ENCODE data around the gene GLB1L. TPM values are rescaled to one million over a fixed set of nuclear protein-coding genes. Genes with fewer than 3 reads are reported as not detected.

The GLB1L gene
- total and polyA plus RNA-seq, 8 donors = 0.58 to 31.4 (median 3.1) TPM; not detected in 1

DNA sequence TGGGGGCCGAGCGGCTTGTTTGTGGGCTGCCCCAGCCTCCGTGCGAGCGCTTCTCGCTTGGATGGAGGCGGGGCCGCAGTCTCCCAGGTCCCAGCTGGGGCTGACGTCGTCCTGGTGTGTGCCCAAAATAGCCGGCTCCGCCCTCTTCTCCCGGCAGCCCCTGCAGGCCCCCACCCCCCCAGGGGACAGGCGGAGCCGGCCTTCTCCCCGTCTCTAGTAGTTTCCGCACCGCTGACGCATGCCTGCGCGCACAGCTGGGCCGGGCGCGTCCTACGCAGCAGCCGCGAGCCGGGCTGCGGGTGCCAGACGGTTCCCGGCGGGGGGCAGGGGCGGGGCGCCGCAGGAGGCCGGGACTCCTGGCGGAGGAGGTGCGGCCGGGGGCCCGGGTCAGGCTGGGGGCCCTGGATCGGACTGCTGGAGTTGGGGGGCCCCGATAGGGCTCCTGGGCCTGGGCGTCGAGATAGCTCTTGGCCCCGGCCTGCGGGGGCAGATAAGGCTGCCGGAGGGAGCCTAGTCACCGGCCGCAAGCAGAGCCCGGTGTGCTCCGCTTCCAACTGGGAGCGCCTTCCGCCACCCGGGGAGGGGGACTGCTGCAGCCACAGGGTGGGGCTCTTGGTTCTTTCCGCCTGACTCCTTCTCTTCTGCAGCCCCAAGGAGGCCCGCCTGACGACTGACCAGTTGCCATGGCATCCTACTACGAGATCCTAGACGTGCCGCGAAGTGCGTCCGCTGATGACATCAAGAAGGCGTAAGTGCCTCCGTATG, 34.1 kb upstream of the GLB1L start, which contains the start of gene DNAJB2:
TSS of gene DNAJB2 (plus strand) at position 216 of the 765 bp plus-strand sequence. CDS start at position 684, 468 bp downstream.
- 0 to 1% (median 0%) methylated on average over 36 to 65 of the region's 65 CpGs for WGBS, 5 donors
- peak; percentile 96 to 99 (median 98) for TF ChIP-seq POLR2AphosphoS5 (IDR thresholded peaks at IDR 0.05)
- TF ChIP-seq, protein P1, sequence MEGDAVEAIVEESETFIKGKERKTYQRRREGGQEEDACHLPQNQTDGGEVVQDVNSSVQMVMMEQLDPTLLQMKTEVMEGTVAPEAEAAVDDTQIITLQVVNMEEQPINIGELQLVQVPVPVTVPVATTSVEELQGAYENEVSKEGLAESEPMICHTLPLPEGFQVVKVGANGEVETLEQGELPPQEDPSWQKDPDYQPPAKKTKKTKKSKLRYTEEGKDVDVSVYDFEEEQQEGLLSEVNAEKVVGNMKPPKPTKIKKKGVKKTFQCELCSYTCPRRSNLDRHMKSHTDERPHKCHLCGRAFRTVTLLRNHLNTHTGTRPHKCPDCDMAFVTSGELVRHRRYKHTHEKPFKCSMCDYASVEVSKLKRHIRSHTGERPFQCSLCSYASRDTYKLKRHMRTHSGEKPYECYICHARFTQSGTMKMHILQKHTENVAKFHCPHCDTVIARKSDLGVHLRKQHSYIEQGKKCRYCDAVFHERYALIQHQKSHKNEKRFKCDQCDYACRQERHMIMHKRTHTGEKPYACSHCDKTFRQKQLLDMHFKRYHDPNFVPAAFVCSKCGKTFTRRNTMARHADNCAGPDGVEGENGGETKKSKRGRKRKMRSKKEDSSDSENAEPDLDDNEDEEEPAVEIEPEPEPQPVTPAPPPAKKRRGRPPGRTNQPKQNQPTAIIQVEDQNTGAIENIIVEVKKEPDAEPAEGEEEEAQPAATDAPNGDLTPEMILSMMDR (IDR thresholded peaks at IDR 0.05) = peak in 1 of 7 experiments; percentile 13
- TF ChIP-seq POLR2A (IDR thresholded peaks at IDR 0.05) = peak in 2 of 4 donors; percentile 21 to 72
- TF ChIP-seq EP300 (IDR thresholded peaks at IDR 0.05) = peak; percentile 51

DNA sequence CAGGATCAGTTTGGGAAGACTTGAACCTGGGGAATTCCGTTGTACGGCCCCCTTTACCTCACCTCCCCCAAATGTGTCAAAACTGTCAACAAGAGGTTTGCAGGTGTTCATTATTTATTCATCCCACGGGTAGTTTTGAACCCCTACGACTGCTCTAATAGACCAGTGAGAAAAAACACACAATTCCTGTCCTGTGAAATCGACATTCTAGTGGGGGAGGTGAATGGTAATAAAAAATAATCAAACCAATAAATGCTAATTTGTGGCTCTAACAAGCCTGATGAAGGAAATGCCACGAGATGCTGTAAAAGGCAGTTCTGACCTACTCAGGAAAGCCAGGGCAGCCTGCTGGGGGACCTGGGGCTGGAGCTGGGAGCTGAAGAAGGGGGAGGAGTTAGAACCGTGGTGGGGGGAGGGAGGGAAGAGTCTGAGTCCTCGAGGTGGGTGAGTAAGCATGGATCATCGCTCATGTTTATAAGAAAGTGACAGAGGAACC, 33.5 kb upstream of the GLB1L start:
- Histone ChIP-seq H3K9me3 (no peaks in the 10 kb centered on the region), H3K27ac (peak overlapping the region; percentile 96 to 100 (median 99)), H3K27me3 (no peaks in the 10 kb centered on the region), H3K4me1 (peaks cover 22 to 50% (median 31%) of the 10 kb centered on the region in 4 donors), H3K4me3 (peak overlapping the region; percentile 51 to 74 (median 70)), H3K36me3 (peaks cover 23 to 34% (median 33%) of the 10 kb centered on the region in 4 donors)
- intact Hi-C loops (cut with DNase I; ENCODE audit: low total_unique reads) = no loop called here
- 10 to 14% (median 12%) methylated on average over 9 of the region's 9 CpGs for WGBS, 5 donors
- DNase-seq = no peak
- TF ChIP-seq, protein P1 (IDR thresholded peaks at IDR 0.05) = peak in 1 of 7 experiments; percentile 11
- no peak for TF ChIP-seq EP300 (IDR thresholded peaks at IDR 0.05)
- TF ChIP-seq POLR2A (IDR thresholded peaks at IDR 0.05) = no peak

More for the DNA sequence above, 34.1 kb upstream of the GLB1L start, which contains the start of gene DNAJB2:
- Histone ChIP-seq H3K4me3 (peak within 1 kb of the TSS; percentile 51 to 74 (median 70)), H3K4me1 (peaks cover 22 to 50% (median 33%) of the 10 kb centered on the region in 4 donors), H3K27me3 (no peaks in the 10 kb centered on the region), H3K9me3 (no peaks in the 10 kb centered on the region), H3K36me3 (peaks cover 29 to 41% (median 39%) of the 10 kb centered on the region in 4 donors), H3K27ac (peak within 1 kb of the TSS; percentile 96 to 100 (median 99))
- intact Hi-C loops (cut with DNase I; ENCODE audit: low total_unique reads) = no loop called here
- peak; percentile 99 for DNase-seq

DNA sequence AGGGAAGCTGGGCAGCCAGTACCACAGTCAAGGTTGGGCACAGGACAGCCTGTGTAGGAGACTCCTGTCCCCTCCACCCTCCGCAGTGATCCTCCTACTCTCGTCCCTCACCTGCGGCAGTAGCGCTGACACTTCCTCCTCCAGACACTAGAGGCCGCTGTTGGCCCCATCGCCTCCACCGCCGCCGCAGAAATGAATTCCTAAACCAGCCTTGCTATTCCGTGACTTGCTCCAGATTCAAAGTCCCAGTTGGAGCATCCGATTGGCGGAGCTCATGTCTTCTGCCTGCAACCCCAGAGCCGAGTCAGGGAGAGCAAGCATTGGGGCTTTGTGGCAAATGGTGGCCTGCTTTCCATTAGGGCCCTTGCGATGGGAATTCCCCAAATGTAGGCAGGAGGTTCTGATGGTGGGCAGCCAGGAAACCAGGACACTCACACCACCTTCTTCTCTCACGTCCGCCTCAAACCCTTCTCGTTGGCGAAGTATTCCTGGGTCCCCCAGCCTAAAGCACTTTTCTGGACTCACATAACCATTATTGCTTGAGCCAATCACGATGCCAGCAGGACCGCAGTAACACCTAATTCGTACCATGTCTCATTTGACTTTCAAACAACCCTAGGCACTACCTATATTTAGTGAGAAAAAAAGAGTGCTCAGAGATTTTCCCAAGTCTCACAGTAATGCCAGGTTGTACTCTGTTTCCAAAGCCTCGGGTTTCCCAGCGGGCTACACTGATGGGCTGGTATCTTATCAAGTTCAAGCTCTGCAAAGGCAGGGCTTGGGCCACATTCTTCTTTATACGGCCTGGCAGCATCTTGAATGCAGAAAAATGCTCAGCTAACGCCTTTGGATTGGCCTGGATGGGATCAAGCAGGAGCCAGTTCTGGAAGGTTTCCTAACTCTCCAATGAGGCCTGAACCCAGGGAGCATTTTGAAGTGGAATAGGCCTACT, 32.7 kb upstream of the GLB1L start:
- WGBS, 5 donors = 23 to 34% (median 23%) methylated on average over 19 to 25 of the region's 25 CpGs
- H3K36me3 ChIP-seq = peaks cover 18 to 27% (median 25%) of the 10 kb centered on the region in 4 donors
- no peaks in the 10 kb centered on the region for H3K27me3 ChIP-seq
- H3K4me1 ChIP-seq = peaks cover 22 to 43% (median 31%) of the 10 kb centered on the region in 4 donors
- no peaks in the 10 kb centered on the region for H3K9me3 ChIP-seq
- H3K27ac ChIP-seq = peak overlapping the region; percentile 39 to 100 (median 99)
- DNase-seq = peak; percentile 85 to 93
- TF ChIP-seq POLR2AphosphoS5 (IDR thresholded peaks at IDR 0.05) (peak in 2 of 3 donors; percentile 29 to 64), POLR2A (IDR thresholded peaks at IDR 0.05) (no peak), EP300 (IDR thresholded peaks at IDR 0.05) (no peak)
- TF ChIP-seq, protein P1 (IDR thresholded peaks at IDR 0.05) = peak in 6 of 7 experiments; percentile 63 to 99 (median 96)
- intact Hi-C loops (cut with DNase I; ENCODE audit: low total_unique reads) = no loop called here
- peak overlapping the region in 1 of 4 donors; percentile 33 for H3K4me3 ChIP-seq
